Right renal pelvis (tissue), 4 donors: ENCODE results near the gene PHACTR2. TPM values are rescaled to one million over a fixed set of nuclear protein-coding genes. Genes with fewer than 3 reads are reported as not detected.

Experiments used
- DNase-seq, 4 donors: peaks; one replicate each; pipeline ENCODE4 v3.0.0-alpha.2; 2013; ENCODE audit warnings: low read depth in 4 of 4, low spot score in 3 of 4, missing footprints in 1 of 4
- polyA plus RNA-seq, 4 donors: library from polyadenylated mRNA; unstranded; fragments of 120-200 nt; gene quantifications; one replicate each; pipeline ENCODE4 v1.2.1, GENCODE V29; 2013; ENCODE audit not compliant: insufficient read length in 4 of 4

The PHACTR2 gene
- polyA plus RNA-seq, 4 donors: 26.6 to 40.9 (median 32.4) TPM

GRCh38 chr6:143674483-143675381 lies 3.0 kb upstream of the PHACTR2 start:
- no peak for DNase-seq

DNA sequence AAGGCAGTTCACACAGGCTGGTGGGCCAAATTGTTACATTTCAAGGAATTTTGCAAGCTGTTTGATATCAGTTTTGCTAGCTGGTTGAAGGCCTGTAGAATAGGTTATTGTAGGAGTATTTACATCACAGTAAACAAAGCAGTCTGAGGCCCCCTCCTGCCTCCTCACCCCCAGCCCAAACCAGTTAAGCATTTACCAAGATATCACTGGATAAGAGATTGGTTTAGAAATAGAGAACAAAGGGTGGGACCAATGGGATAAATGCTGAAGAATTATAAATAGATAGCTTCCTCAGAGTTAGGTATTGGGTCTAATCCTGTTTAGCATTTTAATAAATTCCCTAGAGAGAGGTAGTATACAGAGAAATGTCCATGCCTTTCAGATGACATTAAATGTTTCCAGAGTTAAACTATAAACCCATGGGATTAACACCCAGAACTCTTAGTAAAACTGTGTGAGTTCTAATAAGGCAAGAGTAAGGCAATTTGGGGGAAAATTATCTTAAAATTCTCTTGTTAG lies 2.3 kb upstream of the PHACTR2 start:
- no peak for DNase-seq

DNA sequence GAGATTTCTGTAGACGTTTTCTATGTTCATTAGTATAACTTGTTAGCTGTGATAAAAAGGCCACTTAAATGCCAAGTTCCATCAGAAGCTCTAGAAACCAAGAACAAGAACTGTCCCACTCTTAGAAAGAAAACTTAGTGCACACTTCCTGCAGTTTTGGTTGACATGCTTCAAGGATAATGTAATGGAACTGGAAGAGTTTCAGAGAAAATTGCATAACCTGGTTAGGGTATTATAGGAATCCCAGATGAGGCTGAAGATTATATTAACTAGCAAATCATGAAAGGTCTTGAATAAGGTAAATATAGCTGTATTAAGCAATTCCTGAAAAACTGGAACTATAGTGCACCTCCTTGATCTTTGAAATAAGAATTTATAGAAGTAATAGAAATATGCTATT lies 1.8 kb upstream of the PHACTR2 start:
- DNase-seq: no peak

- DNase-seq: no peak
Observed at GRCh38 chr6:143676437-143677045, 1.2 kb upstream of the PHACTR2 start.

GRCh38 chr6:143677577-143677890 lies 231 bp upstream of the PHACTR2 start:
- no peak for DNase-seq

- no peak for DNase-seq
Observed at GRCh38 chr6:143679041-143679440, 1.3 kb downstream of the PHACTR2 start.

- no peak for DNase-seq
Observed at GRCh38 chr6:143680141-143680540, 2.4 kb downstream of the PHACTR2 start.

DNA sequence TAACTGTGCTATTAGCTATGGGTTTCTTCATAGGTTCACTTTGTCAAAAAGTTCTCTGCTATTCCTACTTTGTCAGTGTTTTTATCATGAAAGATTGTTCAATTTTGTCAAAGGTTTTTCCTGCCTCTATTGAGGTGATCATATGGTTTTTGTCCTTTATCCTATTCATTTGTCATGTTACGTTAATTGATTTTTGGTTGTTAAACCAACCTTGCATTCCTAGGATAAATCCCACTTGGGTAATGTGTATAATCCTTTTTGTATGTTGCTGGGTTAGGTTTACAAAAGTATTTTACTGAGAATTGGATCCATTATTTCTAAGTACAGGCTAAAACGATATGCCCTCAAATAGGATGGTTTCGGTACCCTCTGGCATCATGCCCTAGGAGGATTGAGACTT lies 5.0 kb downstream of the PHACTR2 start:
- no peak for DNase-seq

GRCh38 chr6:143684486-143684885 lies 6.7 kb downstream of the PHACTR2 start:
- DNase-seq: no peak

- DNase-seq: no peak
Observed at GRCh38 chr6:143685653-143686052, 7.9 kb downstream of the PHACTR2 start.

GRCh38 chr6:143687591-143687990 lies 9.8 kb downstream of the PHACTR2 start:
- no peak for DNase-seq

GRCh38 chr6:143688681-143689080 lies 10.9 kb downstream of the PHACTR2 start:
- no peak for DNase-seq

GRCh38 chr6:143689852-143690251 lies 12.1 kb downstream of the PHACTR2 start:
- DNase-seq: no peak

DNA sequence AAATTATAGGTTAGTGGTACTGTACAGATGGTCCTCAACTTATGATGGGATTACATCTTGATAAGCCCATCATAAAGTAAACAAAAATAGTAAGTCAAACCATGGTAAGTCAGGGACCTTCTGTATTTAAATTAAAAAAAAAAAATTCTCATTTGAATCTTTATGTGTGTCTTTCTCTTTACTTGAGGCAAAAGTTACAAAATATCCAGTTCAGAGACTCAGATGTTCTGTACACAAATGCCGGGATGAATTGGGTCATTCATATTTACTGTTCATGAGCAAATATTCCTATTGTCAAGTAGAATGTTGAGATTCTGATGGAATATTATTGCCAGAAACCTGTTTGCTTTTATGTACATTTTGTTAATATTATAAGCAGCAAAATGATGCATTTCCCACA lies 13.4 kb downstream of the PHACTR2 start:
- DNase-seq: no peak

- no peak for DNase-seq
Observed at GRCh38 chr6:143691900-143692636, 14.3 kb downstream of the PHACTR2 start.

DNA sequence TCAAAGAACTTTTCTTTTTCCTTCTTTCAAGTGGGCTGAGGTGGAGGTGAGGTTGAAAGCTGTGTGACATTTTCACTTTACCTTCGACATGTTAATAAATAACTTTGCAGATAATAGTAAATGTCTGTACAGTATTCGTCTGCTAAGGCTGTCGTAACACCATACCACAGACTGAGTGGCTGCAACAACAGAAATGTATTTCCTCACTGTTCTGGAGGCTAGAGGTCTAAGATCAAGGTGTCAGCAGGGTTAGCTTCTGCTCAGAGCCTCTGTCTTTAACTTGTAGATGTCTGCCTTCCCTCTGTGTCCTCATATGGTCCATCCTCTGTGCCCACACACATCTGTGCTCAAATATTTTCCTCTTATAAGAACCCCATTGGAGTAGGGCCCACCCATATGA lies 14.9 kb downstream of the PHACTR2 start:
- DNase-seq: no peak

DNA sequence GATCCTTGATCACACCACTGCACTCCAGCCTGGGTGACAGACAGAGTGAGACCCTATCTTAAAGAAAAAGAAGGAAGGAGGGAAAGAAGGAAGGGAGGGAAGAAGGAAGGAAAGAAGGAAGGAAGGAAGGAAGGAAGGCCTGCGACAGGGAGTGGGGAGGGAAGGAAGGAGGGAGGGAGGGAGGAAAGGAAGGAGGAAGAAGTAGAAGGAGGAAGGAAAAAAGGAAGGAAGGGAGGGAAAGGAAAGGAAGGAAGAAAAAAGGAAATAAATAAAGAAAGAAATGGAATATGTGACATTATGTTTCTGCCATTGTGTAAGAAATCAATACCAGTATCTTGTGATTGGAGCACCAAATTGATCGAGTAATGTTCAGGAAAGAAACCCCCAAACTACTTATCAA lies 16.2 kb downstream of the PHACTR2 start:
- no peak for DNase-seq

DNA sequence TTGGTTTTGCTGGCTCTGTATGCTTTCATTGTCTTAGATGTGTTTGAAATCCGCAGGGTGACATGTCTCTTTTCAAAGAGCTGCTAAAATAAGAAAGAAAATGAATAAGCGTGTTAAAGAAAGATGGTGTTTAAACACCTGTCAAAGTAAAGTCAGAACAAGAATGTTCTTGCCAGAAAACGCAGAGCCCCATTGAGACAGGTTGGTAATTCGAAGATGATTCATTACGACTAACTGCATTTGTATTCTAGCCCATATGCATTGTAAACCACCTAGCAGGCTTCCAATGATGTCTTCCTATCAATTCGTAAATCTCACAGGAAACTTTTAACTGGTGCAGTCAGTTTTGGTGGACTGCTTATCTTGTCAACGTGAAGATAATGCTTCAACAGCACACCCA lies 16.8 kb downstream of the PHACTR2 start:
- no peak for DNase-seq

- no peak for DNase-seq
Observed at GRCh38 chr6:143695130-143695968, 17.6 kb downstream of the PHACTR2 start.

DNA sequence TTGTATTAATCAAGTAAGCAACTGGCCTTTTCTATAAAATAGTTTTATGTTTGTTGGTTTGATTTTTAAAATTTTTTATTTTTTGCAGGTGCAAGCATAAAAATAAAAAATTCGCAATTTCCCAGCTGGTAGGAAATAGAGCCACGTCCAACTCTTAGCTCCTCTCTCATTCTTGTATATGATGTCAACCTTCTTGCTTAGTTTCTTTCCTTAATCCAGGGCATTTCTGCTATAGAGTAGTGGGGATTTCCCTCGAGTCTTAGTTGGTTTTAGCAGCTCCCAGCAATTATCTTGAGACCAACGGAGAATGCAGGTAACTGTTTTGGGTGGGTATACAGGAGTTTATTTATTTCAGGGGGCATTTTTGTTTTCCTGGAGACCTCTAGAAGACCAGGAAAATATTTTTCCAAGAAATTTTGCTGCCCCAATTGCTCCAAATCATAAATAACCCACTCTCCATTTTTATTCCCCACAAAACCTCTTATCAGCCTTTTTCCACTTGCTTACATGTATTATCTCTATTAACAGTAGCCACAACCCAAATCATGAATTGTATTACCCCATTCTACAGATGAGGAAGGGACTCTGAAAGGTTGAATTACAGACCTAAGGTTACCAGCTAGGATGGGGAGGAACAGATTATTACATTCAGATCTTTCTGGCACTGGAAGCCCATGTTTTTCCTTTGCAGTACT lies 18.4 kb downstream of the PHACTR2 start:
- no peak for DNase-seq
